ENCODE measurements around the gene HRCT1. TPM values are rescaled to one million over a fixed set of nuclear protein-coding genes. Genes with fewer than 3 reads are reported as not detected.

The HRCT1 gene
- not detected for total RNA-seq
- not detected for polyA plus RNA-seq (2013, experiment 1 of 2)
- polyA plus RNA-seq (2013, experiment 2 of 2) = not detected
- long read RNA-seq, experiment 1 = 0 reads
- long read RNA-seq, experiment 2 = 0 reads
- long read RNA-seq, experiment 3 = 0 reads
- long read RNA-seq, experiment 4 = 0 reads

DNA sequence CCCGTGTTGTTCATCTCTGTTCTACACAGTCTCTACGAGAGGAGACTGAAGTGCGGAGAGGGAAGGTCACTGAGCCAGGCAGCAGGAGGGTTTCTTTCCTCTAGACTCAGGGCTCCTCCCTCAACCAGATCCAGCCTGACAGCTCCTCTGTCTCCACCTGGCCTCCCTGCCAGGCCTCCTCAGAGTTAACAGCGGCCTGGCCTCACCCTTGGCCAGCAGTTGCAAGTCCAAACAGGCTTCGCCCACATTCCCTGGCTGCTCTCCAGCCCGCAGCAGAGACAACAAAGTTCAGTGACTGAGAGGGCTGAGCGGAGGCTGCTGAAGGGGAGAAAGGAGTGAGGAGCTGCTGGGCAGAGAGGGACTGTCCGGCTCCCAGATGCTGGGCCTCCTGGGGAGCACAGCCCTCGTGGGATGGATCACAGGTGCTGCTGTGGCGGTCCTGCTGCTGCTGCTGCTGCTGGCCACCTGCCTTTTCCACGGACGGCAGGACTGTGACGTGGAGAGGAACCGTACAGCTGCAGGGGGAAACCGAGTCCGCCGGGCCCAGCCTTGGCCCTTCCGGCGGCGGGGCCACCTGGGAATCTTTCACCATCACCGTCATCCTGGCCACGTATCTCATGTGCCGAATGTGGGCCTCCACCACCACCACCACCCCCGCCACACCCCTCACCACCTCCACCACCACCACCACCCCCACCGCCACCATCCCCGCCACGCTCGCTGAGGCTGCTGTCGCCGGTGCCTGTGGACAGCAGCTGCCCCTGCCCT, at the start of gene HRCT1:
Gene HRCT1 (plus strand): TSS at position 291 of the 768 bp plus-strand sequence. CDS start 86 bp downstream, at position 377.
- Histone ChIP-seq H3K36me3 (ENCODE audit: control insufficient read depth, insufficient read depth, low read length) (no peaks in the 10 kb centered on the region), H3K4me1 (ENCODE audit: control insufficient read depth, insufficient read depth, low read length) (peaks cover 13% of the 10 kb centered on the region), H3K27ac (ENCODE audit: low read depth, low read length) (peak within 1 kb of the TSS; percentile 85), H3K9ac (ENCODE audit: extremely low read depth, low read length, poor library complexity, severe bottlenecking) (no peak within 1 kb of the TSS), H3K9me3 (ENCODE audit: control insufficient read depth, low read length) (no peaks in the 10 kb centered on the region), H3K4me3 (ENCODE audit: low read length) (no peak within 1 kb of the TSS), H3K27me3 (ENCODE audit: control insufficient read depth, insufficient read depth, low read length, poor library complexity, severe bottlenecking) (peaks cover 8% of the 10 kb centered on the region)
- H3K27ac Mint-ChIP-seq = peak within 1 kb of the TSS; percentile 76
- no peaks in the 10 kb centered on the region for H3K36me3 Mint-ChIP-seq (ENCODE audit: low read depth)
- no peaks in the 10 kb centered on the region for H3K9me3 Mint-ChIP-seq
- no peak within 1 kb of the TSS for H3K4me3 Mint-ChIP-seq
- WGBS, 2 experiments (ENCODE audit: insufficient coverage in 1 of 2, insufficient read length in 1 of 2) = 93 to 95% methylated on average over 7 to 28 of the region's 30 CpGs
- TF ChIP-seq, protein P1, sequence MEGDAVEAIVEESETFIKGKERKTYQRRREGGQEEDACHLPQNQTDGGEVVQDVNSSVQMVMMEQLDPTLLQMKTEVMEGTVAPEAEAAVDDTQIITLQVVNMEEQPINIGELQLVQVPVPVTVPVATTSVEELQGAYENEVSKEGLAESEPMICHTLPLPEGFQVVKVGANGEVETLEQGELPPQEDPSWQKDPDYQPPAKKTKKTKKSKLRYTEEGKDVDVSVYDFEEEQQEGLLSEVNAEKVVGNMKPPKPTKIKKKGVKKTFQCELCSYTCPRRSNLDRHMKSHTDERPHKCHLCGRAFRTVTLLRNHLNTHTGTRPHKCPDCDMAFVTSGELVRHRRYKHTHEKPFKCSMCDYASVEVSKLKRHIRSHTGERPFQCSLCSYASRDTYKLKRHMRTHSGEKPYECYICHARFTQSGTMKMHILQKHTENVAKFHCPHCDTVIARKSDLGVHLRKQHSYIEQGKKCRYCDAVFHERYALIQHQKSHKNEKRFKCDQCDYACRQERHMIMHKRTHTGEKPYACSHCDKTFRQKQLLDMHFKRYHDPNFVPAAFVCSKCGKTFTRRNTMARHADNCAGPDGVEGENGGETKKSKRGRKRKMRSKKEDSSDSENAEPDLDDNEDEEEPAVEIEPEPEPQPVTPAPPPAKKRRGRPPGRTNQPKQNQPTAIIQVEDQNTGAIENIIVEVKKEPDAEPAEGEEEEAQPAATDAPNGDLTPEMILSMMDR (conservative IDR thresholded peaks at IDR 0.05) = no peak
- peaks cover 17% of the 10 kb centered on the region for H3K27me3 Mint-ChIP-seq (ENCODE audit: insufficient read depth)
- H3K4me1 Mint-ChIP-seq = peaks cover 29% of the 10 kb centered on the region
- DNase-seq = peak; percentile 52

GRCh38 chr9:35856206-35856605, 49.8 kb upstream of the HRCT1 start:
- no peak for DNase-seq
- H3K9ac ChIP-seq (ENCODE audit: extremely low read depth, low read length, poor library complexity, severe bottlenecking) = no peak overlapping the region
- WGBS, 2 experiments (ENCODE audit: insufficient coverage in 1 of 2, insufficient read length in 1 of 2) = 80% methylated on average over 2 to 3 of the region's 3 CpGs
- Mint-ChIP-seq H3K27ac (no peak overlapping the region), H3K4me3 (no peak overlapping the region), H3K9me3 (no peaks in the 10 kb centered on the region), H3K27me3 (ENCODE audit: insufficient read depth) (peaks cover 25% of the 10 kb centered on the region), H3K36me3 (ENCODE audit: low read depth) (no peaks in the 10 kb centered on the region), H3K4me1 (peaks cover 3% of the 10 kb centered on the region)
- no peaks in the 10 kb centered on the region for H3K4me1 ChIP-seq (ENCODE audit: control insufficient read depth, insufficient read depth, low read length)
- H3K4me3 ChIP-seq (ENCODE audit: low read length) = no peak overlapping the region
- no peaks in the 10 kb centered on the region for H3K9me3 ChIP-seq (ENCODE audit: control insufficient read depth, low read length)
- no peaks in the 10 kb centered on the region for H3K36me3 ChIP-seq (ENCODE audit: control insufficient read depth, insufficient read depth, low read length)
- TF ChIP-seq, protein P1 (conservative IDR thresholded peaks at IDR 0.05) = no peak
- no peak overlapping the region for H3K27ac ChIP-seq (ENCODE audit: low read depth, low read length)
- H3K27me3 ChIP-seq (ENCODE audit: control insufficient read depth, insufficient read depth, low read length, poor library complexity, severe bottlenecking) = peaks cover 5% of the 10 kb centered on the region

- H3K4me1 ChIP-seq (ENCODE audit: control insufficient read depth, insufficient read depth, low read length) = no peaks in the 10 kb centered on the region
- no peak overlapping the region for H3K27ac Mint-ChIP-seq
- DNase-seq = no peak
- no peaks in the 10 kb centered on the region for H3K36me3 ChIP-seq (ENCODE audit: control insufficient read depth, insufficient read depth, low read length)
- 91 to 93% methylated on average over 5 of the region's 5 CpGs for WGBS, 2 experiments (ENCODE audit: insufficient coverage in 1 of 2, insufficient read length in 1 of 2)
- no peak overlapping the region for H3K4me3 Mint-ChIP-seq
- peaks cover 31% of the 10 kb centered on the region for H3K27me3 Mint-ChIP-seq (ENCODE audit: insufficient read depth)
- H3K36me3 Mint-ChIP-seq (ENCODE audit: low read depth) = no peaks in the 10 kb centered on the region
- H3K9me3 ChIP-seq (ENCODE audit: control insufficient read depth, low read length) = no peaks in the 10 kb centered on the region
- H3K27ac ChIP-seq (ENCODE audit: low read depth, low read length) = no peak overlapping the region
- H3K4me3 ChIP-seq (ENCODE audit: low read length) = no peak overlapping the region
- no peak overlapping the region for H3K9ac ChIP-seq (ENCODE audit: extremely low read depth, low read length, poor library complexity, severe bottlenecking)
- H3K4me1 Mint-ChIP-seq = peaks cover 3% of the 10 kb centered on the region
- no peaks in the 10 kb centered on the region for H3K9me3 Mint-ChIP-seq
- TF ChIP-seq, protein P1 (conservative IDR thresholded peaks at IDR 0.05) = no peak
- H3K27me3 ChIP-seq (ENCODE audit: control insufficient read depth, insufficient read depth, low read length, poor library complexity, severe bottlenecking) = peaks cover 10% of the 10 kb centered on the region
Observed at GRCh38 chr9:35856882-35857281, 49.1 kb upstream of the HRCT1 start.
